ENCODE data around the gene DNAJC5. TPM values are rescaled to one million over a fixed set of nuclear protein-coding genes. Genes with fewer than 3 reads are reported as not detected.

Gene DNAJC5
- total and polyA plus RNA-seq, 9 of the 15 experiments (the other 6 are each of a cell fraction or from before 2014, with no cell fraction given): 0.95 to 42.8 (median 23.4) TPM

DNA sequence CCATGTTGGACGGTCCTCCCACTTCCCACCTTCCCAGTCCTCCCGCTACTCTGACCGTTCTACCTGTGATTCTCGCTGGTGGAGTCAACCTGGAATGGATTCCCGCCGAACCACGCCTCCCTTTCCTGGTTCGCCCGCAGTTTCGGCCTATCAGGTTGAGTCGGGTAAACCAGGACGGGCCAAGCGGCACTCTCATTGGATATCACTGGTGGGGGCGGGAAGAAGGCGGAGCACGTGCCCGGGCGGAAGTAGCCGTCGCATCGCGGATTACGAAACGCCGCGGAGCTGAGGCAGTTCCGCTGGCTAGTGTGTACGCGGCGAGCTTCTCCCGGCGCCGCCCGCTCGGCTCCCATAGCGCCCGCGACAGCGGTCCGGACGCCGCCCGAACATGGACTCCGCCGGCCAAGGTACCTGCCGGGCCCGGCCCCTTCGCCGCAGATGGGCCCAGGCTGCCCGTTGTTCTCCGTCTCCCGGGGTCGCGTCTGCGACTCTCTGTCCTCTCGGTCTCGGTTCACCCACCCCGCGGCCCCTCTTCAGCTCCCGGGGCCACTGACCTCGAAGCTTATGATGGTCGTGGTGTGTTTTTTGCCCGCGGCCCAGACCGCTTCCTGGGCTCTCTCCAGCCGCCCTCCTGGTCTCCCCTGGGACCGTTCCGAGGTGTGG lies 29.8 kb upstream of the DNAJC5 start, which contains the start of gene TPD52L2 (continued):
- TF ChIP-seq, protein P1, sequence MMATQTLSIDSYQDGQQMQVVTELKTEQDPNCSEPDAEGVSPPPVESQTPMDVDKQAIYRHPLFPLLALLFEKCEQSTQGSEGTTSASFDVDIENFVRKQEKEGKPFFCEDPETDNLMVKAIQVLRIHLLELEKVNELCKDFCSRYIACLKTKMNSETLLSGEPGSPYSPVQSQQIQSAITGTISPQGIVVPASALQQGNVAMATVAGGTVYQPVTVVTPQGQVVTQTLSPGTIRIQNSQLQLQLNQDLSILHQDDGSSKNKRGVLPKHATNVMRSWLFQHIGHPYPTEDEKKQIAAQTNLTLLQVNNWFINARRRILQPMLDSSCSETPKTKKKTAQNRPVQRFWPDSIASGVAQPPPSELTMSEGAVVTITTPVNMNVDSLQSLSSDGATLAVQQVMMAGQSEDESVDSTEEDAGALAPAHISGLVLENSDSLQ (IDR thresholded peaks at IDR 0.05): peak; percentile 85
- TF ChIP-seq, protein P2, sequence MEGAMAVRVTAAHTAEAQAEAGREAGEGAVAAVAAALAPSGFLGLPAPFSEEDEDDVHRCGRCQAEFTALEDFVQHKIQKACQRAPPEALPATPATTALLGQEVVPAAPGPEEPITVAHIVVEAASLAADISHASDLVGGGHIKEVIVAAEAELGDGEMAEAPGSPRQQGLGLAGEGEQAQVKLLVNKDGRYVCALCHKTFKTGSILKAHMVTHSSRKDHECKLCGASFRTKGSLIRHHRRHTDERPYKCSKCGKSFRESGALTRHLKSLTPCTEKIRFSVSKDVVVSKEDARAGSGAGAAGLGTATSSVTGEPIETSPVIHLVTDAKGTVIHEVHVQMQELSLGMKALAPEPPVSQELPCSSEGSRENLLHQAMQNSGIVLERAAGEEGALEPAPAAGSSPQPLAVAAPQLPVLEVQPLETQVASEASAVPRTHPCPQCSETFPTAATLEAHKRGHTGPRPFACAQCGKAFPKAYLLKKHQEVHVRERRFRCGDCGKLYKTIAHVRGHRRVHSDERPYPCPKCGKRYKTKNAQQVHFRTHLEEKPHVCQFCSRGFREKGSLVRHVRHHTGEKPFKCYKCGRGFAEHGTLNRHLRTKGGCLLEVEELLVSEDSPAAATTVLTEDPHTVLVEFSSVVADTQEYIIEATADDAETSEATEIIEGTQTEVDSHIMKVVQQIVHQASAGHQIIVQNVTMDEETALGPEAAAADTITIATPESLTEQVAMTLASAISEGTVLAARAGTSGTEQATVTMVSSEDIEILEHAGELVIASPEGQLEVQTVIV (CRISPR knock-in tag; IDR thresholded peaks at IDR 0.05; ENCODE audit: borderline replicate concordance): no peak
- no peak for TF ChIP-seq CBX2 (IDR thresholded peaks at IDR 0.05; ENCODE audit: insufficient read depth, low read length, poor library complexity, severe bottlenecking)
- no peak for TF ChIP-seq LARP7 (IDR thresholded peaks at IDR 0.05)
- no peak for TF ChIP-seq RAD21 (CRISPR knock-in tag; conservative IDR thresholded peaks at IDR 0.05 in 1 of 2, IDR thresholded peaks at IDR 0.05 in 1 of 2)
- TF ChIP-seq HOMEZ (CRISPR knock-in tag; IDR thresholded peaks at IDR 0.05): no peak
- TF ChIP-seq ZNF282 (CRISPR knock-in tag; IDR thresholded peaks at IDR 0.05): no peak
- TF ChIP-seq, protein P3, sequence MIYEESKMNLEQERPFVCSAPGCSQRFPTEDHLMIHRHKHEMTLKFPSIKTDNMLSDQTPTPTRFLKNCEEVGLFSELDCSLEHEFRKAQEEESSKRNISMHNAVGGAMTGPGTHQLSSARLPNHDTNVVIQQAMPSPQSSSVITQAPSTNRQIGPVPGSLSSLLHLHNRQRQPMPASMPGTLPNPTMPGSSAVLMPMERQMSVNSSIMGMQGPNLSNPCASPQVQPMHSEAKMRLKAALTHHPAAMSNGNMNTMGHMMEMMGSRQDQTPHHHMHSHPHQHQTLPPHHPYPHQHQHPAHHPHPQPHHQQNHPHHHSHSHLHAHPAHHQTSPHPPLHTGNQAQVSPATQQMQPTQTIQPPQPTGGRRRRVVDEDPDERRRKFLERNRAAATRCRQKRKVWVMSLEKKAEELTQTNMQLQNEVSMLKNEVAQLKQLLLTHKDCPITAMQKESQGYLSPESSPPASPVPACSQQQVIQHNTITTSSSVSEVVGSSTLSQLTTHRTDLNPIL (CRISPR knock-in tag; IDR thresholded peaks at IDR 0.05): no peak
- 0 out of 2 replicates have a peak, but pooled peaks have one; percentile 25 for TF ChIP-seq CBFA2T2 (conservative IDR thresholded peaks at IDR 0.05)
- peak; percentile 93 for TF ChIP-seq MBD2 (IDR thresholded peaks at IDR 0.05; ENCODE audit: borderline replicate concordance, low read depth)
- peak; percentile 96 for TF ChIP-seq CXXC5 (CRISPR knock-in tag; IDR thresholded peaks at IDR 0.05)
- no peak for TF ChIP-seq MYBL2 (IDR thresholded peaks at IDR 0.05; ENCODE audit: low read depth)
- no peak for TF ChIP-seq MYBL2 (CRISPR knock-in tag; IDR thresholded peaks at IDR 0.05; ENCODE audit: borderline replicate concordance)
- TF ChIP-seq ZNF639 (CRISPR knock-in tag; conservative IDR thresholded peaks at IDR 0.05 in 1 of 2, IDR thresholded peaks at IDR 0.05 in 1 of 2): peak in 1 of 2 experiments; percentile 93; a peak in 2 of 4 replicates
- TF ChIP-seq, protein P4, sequence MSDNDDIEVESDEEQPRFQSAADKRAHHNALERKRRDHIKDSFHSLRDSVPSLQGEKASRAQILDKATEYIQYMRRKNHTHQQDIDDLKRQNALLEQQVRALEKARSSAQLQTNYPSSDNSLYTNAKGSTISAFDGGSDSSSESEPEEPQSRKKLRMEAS (CRISPR knock-in tag; IDR thresholded peaks at IDR 0.05): peak; percentile 98
- TF ChIP-seq RBM14 (IDR thresholded peaks at IDR 0.05; ENCODE audit: borderline replicate concordance, insufficient read depth, low read depth, low read length): no peak
- TF ChIP-seq, protein P5, sequence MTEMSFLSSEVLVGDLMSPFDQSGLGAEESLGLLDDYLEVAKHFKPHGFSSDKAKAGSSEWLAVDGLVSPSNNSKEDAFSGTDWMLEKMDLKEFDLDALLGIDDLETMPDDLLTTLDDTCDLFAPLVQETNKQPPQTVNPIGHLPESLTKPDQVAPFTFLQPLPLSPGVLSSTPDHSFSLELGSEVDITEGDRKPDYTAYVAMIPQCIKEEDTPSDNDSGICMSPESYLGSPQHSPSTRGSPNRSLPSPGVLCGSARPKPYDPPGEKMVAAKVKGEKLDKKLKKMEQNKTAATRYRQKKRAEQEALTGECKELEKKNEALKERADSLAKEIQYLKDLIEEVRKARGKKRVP (CRISPR knock-in tag; IDR thresholded peaks at IDR 0.05): no peak
